Subcutaneous adipose tissue (tissue), 4 donors: ENCODE measurements around the gene KCNK7. TPM values are rescaled to one million over a fixed set of nuclear protein-coding genes. Genes with fewer than 3 reads are reported as not detected.

ENCODE experiments used
- total RNA-seq, 4 donors: library from RNA; depleted of rRNA; stranded (reverse); fragments of >200 nt; gene quantifications; one replicate each; pipeline ENCODE4 v1.1.0, GENCODE V29; 2016
- TF ChIP-seq, protein P1 (sequence below): fragments of 450-650 bp; IDR thresholded peaks from one replicate; pipeline ENCODE4 v1.5.1; 2016; ENCODE audit warnings: low read depth, mild to moderate bottlenecking, control low read depth, antibody characterized with exemption, moderate library complexity

KCNK7 gene
- total RNA-seq, 4 donors from 2014 or later = 0.57 TPM; not detected in 3

DNA sequence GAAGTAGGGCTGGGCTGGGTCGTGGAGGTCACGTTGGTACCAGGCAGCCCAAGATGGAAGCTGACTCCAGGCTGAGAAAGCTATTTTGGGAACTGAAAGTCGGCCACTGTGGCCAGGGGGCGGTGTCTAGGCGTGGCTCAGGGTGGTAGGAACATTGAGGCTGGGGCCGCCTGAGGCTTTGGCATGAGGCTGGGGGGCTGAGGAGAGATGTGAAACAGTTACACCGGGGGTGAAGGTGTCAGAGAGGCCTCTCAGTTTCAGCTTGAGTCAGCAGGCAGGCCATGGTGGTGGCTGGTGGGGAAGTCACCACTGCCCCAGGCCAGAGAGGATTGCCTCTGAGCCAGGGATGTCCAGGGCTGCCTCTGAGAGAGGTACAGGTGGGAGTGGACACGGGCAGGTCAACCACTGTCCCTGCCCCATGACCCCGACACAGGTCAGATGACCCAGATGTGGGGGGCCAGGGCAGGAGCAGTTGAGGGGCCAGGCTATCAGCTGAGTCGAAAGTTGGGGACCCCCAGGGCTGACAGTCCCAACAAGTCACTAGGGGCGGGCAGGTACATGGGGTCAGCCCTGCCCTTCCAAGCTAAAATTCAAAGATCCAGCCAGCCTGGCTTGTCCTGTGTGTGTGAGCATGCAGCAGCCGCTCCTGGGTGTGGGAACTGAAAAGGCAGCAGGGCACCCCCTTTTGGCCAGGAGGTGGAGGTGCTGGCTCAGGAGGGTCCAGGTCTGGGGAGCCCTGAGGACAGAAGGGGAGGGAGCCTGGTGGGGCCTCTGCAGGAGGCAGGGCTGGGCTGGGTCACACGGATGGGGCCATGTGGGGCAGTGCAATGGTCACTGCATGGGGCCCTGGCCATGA, 7.2 kb downstream of the KCNK7 start:
- TF ChIP-seq, protein P1, sequence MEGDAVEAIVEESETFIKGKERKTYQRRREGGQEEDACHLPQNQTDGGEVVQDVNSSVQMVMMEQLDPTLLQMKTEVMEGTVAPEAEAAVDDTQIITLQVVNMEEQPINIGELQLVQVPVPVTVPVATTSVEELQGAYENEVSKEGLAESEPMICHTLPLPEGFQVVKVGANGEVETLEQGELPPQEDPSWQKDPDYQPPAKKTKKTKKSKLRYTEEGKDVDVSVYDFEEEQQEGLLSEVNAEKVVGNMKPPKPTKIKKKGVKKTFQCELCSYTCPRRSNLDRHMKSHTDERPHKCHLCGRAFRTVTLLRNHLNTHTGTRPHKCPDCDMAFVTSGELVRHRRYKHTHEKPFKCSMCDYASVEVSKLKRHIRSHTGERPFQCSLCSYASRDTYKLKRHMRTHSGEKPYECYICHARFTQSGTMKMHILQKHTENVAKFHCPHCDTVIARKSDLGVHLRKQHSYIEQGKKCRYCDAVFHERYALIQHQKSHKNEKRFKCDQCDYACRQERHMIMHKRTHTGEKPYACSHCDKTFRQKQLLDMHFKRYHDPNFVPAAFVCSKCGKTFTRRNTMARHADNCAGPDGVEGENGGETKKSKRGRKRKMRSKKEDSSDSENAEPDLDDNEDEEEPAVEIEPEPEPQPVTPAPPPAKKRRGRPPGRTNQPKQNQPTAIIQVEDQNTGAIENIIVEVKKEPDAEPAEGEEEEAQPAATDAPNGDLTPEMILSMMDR = no peak

DNA sequence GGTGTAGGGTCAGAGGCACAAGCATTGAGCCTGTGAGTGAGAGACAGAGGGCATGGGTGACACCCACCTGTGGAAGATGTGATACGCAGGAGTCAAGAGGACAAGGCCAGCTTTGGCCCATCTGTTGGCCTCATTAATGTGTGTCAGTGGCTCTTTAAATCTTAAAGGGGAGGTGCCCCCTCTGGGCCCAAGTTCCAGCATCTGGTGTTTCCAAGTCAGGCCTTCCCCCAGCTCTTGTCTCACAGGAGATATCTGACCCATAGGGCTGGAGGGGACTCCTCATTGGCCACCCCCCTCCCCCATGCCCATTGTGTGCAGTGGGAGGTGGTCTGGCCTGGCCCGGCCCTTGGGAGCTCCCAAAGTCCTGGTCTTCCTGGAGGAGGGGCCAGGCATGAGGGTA, 8.9 kb downstream of the KCNK7 start:
- TF ChIP-seq, protein P1 = no peak

DNA sequence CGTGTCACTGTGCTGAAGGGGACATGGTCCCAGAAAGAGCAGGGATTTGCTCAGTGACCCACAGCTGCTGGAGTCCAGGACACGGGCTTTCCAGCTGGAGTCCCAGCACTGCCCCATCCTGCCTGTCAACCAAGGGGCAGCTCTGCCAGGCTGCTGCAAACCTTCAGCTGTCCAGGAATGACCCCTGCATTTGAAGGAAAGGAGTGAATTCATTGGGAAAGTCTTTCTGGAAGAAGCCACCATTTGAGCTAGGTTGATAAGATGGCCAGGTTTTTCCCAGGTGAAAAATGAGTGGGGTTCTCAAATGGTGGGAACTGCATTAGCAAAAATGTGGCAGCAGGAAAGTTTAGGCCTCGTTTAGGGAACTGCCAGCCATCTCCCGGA, 9.4 kb downstream of the KCNK7 start:
- TF ChIP-seq, protein P1 = no peak

DNA sequence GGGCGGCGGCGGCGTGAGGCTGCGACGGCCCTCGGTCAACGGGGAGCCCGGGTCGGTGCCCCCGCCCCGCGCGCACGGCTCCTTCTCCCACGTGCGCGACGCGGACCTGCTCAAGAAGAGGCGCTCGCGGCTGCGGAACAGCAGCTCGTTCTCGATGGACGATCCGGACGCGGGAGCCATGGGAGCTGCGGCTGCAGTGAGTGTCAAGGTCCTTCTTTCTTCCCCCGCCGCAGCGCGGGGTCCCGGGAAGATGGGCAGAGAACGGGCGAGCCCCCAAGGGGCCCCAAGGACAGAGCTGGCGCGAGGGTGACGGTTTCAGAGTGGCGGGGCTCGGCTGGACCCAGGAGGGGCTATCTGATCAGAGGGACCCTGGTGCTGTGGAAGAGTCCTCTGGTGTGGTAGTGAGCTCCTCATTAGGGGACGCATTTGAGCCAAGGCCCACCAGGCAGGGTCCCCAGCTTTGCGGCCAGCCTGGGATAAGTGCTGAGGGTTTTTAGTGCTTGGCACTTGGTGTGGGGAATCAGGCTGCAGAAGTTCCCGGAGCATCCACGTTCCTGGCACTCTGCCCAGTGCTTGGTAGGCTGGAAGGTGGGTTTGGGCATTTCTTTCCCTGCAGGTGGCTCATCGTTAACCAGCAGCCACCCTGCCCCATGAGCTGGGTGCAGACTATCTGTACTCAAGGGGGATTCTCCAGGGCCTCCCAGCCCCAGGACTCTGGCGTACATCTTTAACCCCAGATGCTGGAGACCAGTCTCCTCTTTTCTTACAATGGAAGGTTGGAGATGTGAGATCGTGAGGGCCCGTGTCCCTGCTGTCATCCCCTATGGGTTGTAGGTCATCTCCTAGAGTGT, 10.0 kb downstream of the KCNK7 start:
- TF ChIP-seq, protein P1 = no peak

DNA sequence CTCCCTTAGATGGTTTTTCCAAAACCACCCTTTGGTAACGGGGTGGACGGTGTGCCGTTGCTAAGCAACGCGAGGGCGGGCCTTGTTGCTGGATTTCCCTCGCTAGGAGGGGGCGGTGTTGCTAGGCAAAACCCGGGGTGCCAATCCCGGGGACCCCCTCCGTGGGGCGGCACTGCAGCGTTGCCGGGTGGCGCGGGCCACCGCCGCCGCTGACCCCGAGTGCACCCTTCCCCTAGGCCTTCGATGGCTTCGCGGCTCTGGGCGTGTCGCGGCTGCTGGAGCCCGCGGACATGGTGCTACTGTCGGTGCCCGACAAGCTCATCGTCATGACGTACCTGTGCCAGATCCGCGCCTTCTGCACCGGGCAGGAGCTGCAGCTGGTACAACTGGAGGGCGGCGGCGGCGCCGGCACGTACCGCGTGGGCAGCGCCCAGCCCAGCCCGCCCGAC, 10.9 kb downstream of the KCNK7 start:
- TF ChIP-seq, protein P1 = no peak

DNA sequence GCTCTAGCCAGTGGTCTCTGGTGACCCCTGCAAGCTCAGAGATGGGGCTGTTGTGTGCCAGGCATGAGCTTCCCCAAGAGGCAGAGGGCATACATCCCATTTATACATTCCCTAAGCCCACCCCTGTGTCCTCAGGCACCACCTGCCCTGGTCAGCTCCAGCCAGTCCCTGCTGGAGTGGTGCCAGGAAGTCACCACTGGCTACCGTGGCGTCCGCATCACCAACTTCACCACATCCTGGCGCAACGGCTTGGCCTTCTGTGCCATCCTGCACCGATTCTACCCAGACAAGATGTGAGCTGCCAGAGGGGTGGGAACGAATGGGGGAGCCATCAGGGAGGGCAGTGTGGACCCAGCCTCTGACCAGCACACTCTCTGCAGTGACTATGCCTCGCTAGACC, 11.5 kb downstream of the KCNK7 start:
- TF ChIP-seq, protein P1 = no peak

DNA sequence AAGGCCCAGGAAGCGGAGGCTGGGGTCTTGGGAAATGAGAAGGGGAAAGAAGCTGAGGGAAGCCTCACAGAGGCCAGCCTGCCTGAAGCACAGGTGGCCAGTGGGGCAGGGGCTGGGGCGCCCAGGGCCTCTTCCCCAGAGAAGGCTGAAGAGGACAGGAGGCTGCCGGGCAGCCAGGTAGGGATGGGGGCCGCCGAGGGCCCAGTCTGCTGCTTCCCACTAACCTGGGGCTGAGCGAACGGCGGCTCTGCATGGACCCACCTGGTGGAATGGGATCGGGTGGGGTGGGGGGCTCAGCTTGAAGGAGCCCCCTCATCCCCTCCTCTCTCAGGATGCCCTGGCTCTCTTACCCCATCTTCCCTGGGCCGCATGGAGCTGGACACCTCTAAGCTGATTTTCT, 12.0 kb downstream of the KCNK7 start:
- TF ChIP-seq, protein P1 = no peak
